Measurements from ENCODE around the gene CXCL16.

Gene CXCL16, protein sequence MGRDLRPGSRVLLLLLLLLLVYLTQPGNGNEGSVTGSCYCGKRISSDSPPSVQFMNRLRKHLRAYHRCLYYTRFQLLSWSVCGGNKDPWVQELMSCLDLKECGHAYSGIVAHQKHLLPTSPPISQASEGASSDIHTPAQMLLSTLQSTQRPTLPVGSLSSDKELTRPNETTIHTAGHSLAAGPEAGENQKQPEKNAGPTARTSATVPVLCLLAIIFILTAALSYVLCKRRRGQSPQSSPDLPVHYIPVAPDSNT

GRCh38 chr17:4739122-4740024 lies at the start of gene CXCL16, which contains the start of gene ZMYND15:
Gene CXCL16 (minus strand): TSS chr17:4739928. CDS start chr17:4739339, 589 bp downstream.
Gene ZMYND15 (plus strand): TSS chr17:4739833. CDS start chr17:4740549, 716 bp downstream.
- no peak for DNase-seq

DNA sequence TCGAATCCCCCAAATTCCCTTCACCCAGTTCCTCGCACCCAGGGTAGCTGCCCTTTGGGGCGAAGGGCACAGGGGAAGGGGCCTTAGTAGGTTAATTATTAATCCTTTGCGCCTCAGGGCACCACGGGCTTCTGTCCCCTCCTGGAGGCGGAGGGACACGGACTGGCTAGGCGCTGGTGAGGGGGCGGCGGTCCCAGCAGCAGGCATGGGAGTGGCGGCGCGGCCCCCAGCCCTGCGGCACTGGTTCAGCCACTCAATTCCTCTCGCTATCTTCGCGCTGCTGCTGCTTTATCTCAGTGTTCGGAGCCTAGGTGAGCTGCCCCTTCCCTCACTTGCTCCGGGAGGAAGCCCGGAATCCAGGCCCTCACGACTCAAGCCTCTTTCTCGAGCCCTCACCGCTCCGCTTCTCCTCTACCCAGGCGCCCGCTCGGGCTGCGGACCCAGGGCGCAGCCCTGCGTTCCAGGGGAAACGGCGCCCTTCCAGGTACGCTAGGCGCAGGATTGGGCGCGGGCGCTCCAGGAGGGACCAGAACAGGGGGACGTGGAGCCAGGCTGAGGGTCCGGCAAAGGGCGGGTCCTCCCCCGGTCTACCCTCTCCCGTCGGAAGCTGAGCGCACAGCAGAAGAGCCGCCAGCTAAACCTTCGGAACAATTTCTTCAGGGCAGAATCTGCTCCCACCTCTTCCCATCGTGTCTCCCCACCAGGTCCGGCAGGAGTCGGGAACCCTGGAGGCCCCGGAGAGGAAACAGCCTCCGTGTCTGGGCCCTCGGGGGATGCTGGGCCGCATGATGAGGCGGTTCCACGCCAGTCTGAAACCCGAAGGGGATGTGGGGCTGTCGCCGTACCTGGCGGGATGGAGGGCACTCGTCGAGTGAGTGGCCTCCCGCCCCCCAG lies 49.3 kb upstream of the CXCL16 start, which contains the start of gene GLTPD2:
TSS of gene GLTPD2 (plus strand) at position 158 of the 894 bp plus-strand sequence. CDS start at position 206, 48 bp downstream.
- DNase-seq, result no peak

GRCh38 chr17:4788159-4788806 lies 48.6 kb upstream of the CXCL16 start:
- DNase-seq, result no peak

GRCh38 chr17:4786516-4786915 lies 46.8 kb upstream of the CXCL16 start:
- DNase-seq, result no peak

DNA sequence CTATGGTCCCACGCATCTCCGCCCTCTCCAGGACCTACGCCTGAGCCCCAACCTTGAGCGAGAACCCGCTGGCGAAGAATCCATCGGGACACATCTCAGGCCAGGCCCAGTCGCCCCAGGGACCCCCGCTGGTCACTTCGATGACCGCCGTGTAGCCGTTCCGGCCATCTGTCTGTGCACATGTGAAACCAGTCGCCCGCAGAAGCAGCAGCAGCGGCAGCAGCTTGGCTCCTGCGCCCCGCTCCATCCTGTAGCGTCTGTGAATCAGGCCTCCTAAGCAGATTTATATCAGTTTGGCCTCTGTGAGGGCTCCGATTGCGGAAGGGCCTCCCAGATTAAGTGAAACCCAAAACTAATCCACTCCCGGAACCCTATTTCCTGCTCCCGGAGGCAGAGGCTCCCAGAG lies 46.4 kb upstream of the CXCL16 start, which contains the start of gene VMO1:
TSS of gene VMO1 (minus strand) at position 259 of the 406 bp plus-strand sequence. CDS start at position 247, 12 bp downstream.
- DNase-seq, result peak; percentile 19

DNA sequence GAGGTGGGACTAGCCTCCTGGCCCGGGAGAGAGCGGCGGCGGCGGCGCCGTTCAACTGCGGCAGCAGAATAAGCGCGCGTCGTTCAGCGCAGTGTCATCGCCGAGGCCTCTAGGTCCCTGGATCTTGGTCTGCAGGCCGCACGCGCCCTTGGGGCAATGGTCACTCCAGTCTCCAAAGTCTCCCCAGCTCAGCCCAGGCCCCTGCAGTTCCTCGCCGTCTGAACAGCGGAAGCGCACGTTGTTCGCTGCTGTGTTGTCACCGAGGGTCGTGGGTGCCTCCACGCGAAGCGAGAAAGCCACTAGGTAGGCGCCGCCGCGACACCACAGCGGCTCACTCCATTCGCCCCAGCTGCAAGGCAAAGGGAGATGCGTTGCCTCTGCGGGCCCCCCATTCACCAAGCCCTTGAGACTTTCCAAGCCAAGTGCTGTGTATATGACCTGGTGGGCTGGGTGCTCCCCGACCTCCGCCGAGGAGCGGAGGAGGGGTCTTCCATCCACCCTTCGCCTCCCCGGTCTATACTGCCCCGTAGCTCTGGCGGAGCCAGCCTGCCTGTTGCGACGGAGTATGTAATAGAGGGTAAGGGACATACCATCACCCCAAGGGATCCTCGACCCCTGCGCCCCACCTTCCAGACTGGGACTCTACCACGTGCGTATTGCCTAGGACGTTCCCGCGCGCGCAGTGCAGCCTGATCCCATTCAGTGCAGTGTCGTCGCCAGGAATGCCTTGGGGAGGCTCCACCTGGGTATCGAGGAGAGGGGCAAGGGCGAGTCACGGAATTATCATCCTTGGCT lies 45.8 kb upstream of the CXCL16 start:
- no peak for DNase-seq

DNA sequence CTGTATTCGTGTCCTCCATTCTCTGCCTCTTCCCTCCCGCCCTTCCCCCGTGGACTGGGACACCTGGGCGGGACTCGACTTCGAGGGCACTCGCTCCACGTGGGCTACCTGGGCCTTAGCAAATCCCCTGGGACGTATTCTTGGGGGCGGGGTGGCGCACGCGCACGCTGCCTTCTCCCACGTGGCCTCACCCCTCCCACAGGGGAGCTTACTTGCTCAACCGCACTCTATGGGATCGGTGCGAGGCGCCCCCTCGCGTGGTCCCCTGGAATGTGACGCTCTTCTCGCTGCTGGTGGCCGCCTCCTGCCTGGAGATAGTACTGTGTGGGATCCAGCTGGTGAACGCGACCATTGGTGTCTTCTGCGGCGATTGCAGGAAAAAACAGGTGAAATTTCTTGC lies 42.9 kb upstream of the CXCL16 start:
- DNase-seq, result no peak

- no peak for DNase-seq
Observed at GRCh38 chr17:4780325-4780955, 40.7 kb upstream of the CXCL16 start.

GRCh38 chr17:4777969-4778760 lies 38.4 kb upstream of the CXCL16 start:
- DNase-seq, result no peak

GRCh38 chr17:4772235-4772613 lies 32.5 kb upstream of the CXCL16 start:
- DNase-seq, result no peak

GRCh38 chr17:4771519-4772234 lies 31.9 kb upstream of the CXCL16 start, which contains the start of gene TM4SF5:
Gene TM4SF5 (plus strand): TSS chr17:4771886. CDS start chr17:4771923, 37 bp downstream.
- no peak for DNase-seq

DNA sequence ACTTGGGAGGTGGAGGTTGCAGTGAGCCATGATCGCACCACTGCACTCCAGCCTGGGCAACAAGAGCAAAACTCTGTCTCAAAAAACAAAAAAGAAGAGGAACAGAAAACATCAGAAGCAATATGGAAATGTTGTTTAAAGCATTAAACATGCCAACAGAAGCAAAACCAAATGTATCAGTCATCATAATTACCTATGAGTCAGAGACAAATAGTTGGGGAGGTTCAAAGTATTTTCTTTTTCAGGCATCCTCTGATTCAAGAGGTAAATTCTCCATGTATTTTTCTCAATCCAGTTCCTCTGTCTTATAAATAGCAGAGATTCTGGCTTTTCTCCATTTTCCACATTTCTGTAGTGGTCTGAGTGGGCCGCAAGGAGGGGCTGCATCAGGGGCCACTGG lies 29.9 kb upstream of the CXCL16 start:
- peak; percentile 15 for DNase-seq

GRCh38 chr17:4768298-4768697 lies 28.6 kb upstream of the CXCL16 start:
- no peak for DNase-seq

DNA sequence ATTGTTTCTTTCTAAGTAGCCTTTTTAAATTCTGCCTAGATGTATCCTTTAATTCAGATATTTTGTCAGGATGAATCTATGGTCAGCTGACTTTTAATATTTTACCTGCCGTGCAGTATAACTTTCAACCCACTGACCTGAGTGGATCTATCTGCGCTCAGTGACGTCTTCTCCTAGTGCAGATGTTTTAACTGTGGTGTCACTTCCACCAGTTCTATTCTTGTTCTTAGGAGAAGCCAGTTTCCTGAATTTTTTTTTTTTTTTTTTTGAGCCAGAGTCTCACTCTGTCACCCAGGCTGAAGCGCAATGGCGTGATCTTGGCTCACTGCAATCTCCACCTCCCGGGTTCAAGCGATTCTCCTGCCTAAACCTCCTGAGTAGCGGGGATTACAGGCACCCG lies 27.0 kb upstream of the CXCL16 start:
- no peak for DNase-seq

DNA sequence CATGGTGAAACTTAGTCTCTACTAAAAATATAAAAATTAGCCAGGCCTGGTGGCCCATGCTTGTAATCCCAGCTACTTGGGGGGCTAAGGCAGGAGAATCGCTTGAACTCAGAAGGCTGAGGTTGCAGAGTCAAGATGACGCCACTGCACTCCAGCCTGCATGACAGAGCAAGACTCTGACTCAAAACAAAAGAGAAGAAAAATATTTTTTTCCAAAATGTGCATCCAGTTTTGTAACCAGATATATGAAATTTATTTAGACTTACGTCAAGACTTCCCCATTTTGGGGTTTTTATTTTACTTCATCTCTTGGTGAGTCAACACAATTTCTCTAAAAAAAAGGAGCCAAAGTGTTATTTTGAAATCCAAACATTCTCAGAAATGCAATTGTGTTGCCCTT lies 26.5 kb upstream of the CXCL16 start:
- no peak for DNase-seq

GRCh38 chr17:4764595-4764994 lies 24.9 kb upstream of the CXCL16 start:
- DNase-seq, result no peak

DNA sequence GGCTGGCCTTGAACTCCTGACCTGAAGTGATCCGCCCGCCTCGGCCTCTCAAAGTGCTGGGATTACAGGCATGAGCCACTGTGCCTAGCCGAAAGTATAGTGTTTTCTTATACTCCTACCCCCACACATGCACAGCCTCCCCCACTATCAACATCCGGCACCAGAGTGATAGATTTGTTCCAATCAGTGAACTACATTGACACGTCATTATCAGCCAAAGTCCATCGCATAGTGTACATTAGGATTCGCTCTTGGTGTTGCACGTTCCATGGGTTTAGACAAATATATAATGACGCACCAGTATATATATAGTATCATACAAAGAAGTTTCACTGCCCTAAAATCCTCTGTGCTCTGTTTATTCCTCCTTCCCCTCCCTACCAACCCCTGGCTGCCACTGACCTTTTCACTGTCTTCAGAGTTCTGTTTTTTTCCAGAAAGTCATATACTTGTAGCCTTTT lies 20.1 kb upstream of the CXCL16 start:
- no peak for DNase-seq

GRCh38 chr17:4753392-4753791 lies 13.7 kb upstream of the CXCL16 start:
- no peak for DNase-seq

DNA sequence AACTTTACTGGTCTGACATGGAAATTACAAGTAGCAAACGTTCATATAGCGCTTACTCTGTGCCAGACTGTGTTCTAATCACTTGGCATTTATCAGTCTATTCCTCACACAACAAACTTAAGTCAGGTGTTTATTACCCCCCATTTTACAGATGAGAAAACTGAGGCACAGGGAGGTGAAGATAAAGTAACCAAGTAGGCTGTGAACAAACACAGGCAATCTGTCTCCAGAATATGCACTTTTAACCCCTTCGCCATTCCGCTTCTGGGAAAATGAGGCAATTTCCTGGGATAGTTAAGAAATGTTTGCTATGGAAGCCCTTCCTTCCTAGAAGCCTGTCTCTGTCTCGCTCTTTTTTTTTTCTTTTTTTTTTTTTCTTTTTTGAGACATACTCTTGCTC lies 12.2 kb upstream of the CXCL16 start:
- DNase-seq, result no peak
